Activated CD8-positive, alpha-beta memory T cell treated with anti-CD3 and anti-CD28 coated beads for 36 hours (primary cell): ENCODE data around the gene BRMS1. TPM values are rescaled to one million over a fixed set of nuclear protein-coding genes. Genes with fewer than 3 reads are reported as not detected.

Source experiments
- CTCF ChIA-PET: fragments of 350-600 bp; sonication (Branson Sonifier 250); formaldehyde crosslinking; loops from one replicate; lab custom pipeline; 2021; ENCODE audit warnings: antibody characterized with exemption; lab: Charles Lee
- POLR2A ChIA-PET: fragments of 350-600 bp; sonication (Branson Sonifier 250); formaldehyde crosslinking; loops from one replicate; lab custom pipeline; 2021; ENCODE audit warnings: antibody characterized with exemption; lab: Charles Lee
- total RNA-seq, 2 experiments: library from RNA; stranded (reverse); gene quantifications; one replicate each; pipeline ENCODE4 v1.2.3, GENCODE V29; 2021

The BRMS1 gene
- total RNA-seq, 2 experiments from 2014 or later: 57.1 to 59.3 TPM

GRCh38 chr11:66287889-66288670, 56.8 kb downstream of the BRMS1 start:
- ChIA-PET CTCF (interaction anchor here (0.5 to 2.7 kb wide), 9 partner anchors 17 to 390 kb away, joined by 3 to 16 read pairs (median 4); partner anchors contain the start of genes RAB1B and RBM4B), POLR2A (interaction anchor here (0.5 to 2.6 kb wide), 6 partner anchors 8 to 142 kb away, joined by 3 to 9 read pairs (median 6); partner anchors contain the start of gene CD248)

Other genes with a start within 250 kb of the BRMS1 start
- gene KLC2, start 87.4 kb downstream of the BRMS1 start, total RNA-seq: 10 to 100 TPM; 57.4 to 59.5 TPM
- gene RAB1B, start 76.5 kb downstream of the BRMS1 start, total RNA-seq: 100 to 1,000 TPM; 118 TPM
- gene CNIH2, start 66.9 kb downstream of the BRMS1 start, total RNA-seq: 1 to 10 TPM; 2.4 to 3.5 TPM
- gene YIF1A, start 56.0 kb downstream of the BRMS1 start, total RNA-seq: 10 to 100 TPM; 78.6 to 83.3 TPM
- gene TMEM151A, start 53.2 kb downstream of the BRMS1 start, total RNA-seq: not detected
- gene CD248, start 28.1 kb downstream of the BRMS1 start, total RNA-seq: 1 to 10 TPM; 5.2 to 5.6 TPM
- under 1 TPM; 0.53 to 0.75 TPM for gene RIN1, start 8.7 kb downstream of the BRMS1 start, total RNA-seq
- gene B4GAT1, start 2.5 kb upstream of the BRMS1 start, total RNA-seq: 10 to 100 TPM; 11.7 to 13.4 TPM
- gene SLC29A2, start 26.7 kb upstream of the BRMS1 start, total RNA-seq: 10 to 100 TPM; 12.1 to 13.0 TPM
- not detected for gene NPAS4, start 75.9 kb upstream of the BRMS1 start, total RNA-seq
- gene MRPL11, start 93.7 kb upstream of the BRMS1 start, total RNA-seq: 100 to 1,000 TPM; 154 to 157 TPM
- gene PELI3, start 121.8 kb upstream of the BRMS1 start, total RNA-seq: 1 to 10 TPM; 7.9 to 8.2 TPM
- 10 to 100 TPM; 68.6 to 72.3 TPM for gene DPP3, start 135.3 kb upstream of the BRMS1 start, total RNA-seq
- gene BBS1, start 165.5 kb upstream of the BRMS1 start, total RNA-seq: 10 to 100 TPM; 17.8 to 19.3 TPM
- 10 to 100 TPM; 14.4 to 15.3 TPM for gene ZDHHC24, start 200.9 kb upstream of the BRMS1 start, total RNA-seq
- under 1 TPM; 0.08 to 0.23 TPM for gene ACTN3, start 201.8 kb upstream of the BRMS1 start, total RNA-seq
- gene CTSF, start 223.5 kb upstream of the BRMS1 start, total RNA-seq: 1 to 10 TPM; 3.2 to 3.3 TPM
- gene CCDC87, start 248.0 kb upstream of the BRMS1 start, total RNA-seq: under 1 TPM; 0.13 to 0.21 TPM
- gene CCS, start 248.1 kb upstream of the BRMS1 start, total RNA-seq: 10 to 100 TPM; 24.6 to 25.4 TPM